Astrocyte of the spinal cord (primary cell): ENCODE results near the gene BCAS1.
A peak's percentile ranks its signal among the peaks of the same experiment; 100 is the strongest.

Experiments
- DNase-seq: peaks from one replicate; pipeline ENCODE4 v3.0.0; 2011; ENCODE audit warnings: low read depth, low spot score
- H3K4me3 ChIP-seq: 2 replicates; pipeline ENCODE4 v1.5.1; 2011; ENCODE audit warnings: low read depth, mild to moderate bottlenecking, low read length, moderate library complexity
- in situ Hi-C: cut with HindIII; loops from 2 replicates; pipeline ENCODE4 v1.10.0; 2017; ENCODE audit warnings: low sequenced_read_pairs
- TF ChIP-seq, protein P1 (sequence below): IDR thresholded peaks from 2 replicates; pipeline ENCODE4 v1.5.1; 2012; ENCODE audit warnings: low read depth, mild to moderate bottlenecking, low read length, inconsistent platforms

The BCAS1 gene

DNA sequence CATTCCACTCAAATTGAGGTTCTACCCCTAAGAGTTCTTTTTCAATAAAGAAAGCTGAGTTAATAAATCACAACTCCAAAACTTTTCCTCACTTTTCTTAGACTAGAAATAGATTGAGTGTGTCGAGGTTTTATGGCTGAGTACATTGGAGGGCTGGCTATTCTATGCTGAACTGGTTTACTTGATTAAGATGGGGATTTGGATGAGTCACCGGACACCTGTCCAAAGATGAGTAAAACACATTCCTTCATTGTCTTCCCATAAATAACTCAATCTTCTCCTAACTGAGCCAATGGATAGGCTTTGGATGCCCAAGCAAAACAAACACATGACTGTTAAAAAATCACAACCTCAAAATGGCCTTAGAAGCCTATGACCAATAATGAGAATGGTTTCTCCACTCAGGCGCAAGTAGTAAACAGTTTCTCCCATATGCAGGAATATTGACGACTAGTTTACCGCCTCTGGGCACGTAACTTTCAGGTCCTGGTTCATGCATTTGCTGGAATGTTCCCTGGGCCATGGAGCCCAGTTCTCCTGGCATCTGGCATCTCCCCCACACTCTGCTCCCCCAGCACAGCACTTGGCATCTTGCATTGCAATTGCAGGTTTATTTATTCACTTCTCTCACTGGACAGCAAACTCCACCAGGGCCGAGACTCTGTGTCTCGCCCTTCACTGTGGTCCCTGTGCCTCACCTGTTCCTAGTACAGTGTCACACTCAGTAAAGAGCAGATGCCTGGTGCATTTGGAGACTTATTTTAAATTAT lies 43.9 kb downstream of the BCAS1 start:
- no peak for DNase-seq
- in situ Hi-C loops = no loop called here
- H3K4me3 ChIP-seq = no peak overlapping the region
- TF ChIP-seq, protein P1, sequence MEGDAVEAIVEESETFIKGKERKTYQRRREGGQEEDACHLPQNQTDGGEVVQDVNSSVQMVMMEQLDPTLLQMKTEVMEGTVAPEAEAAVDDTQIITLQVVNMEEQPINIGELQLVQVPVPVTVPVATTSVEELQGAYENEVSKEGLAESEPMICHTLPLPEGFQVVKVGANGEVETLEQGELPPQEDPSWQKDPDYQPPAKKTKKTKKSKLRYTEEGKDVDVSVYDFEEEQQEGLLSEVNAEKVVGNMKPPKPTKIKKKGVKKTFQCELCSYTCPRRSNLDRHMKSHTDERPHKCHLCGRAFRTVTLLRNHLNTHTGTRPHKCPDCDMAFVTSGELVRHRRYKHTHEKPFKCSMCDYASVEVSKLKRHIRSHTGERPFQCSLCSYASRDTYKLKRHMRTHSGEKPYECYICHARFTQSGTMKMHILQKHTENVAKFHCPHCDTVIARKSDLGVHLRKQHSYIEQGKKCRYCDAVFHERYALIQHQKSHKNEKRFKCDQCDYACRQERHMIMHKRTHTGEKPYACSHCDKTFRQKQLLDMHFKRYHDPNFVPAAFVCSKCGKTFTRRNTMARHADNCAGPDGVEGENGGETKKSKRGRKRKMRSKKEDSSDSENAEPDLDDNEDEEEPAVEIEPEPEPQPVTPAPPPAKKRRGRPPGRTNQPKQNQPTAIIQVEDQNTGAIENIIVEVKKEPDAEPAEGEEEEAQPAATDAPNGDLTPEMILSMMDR = no peak

- in situ Hi-C loops = no loop called here
- DNase-seq = peak; percentile 69
Measured at GRCh38 chr20:54025251-54025771, 45.1 kb downstream of the BCAS1 start.

DNA sequence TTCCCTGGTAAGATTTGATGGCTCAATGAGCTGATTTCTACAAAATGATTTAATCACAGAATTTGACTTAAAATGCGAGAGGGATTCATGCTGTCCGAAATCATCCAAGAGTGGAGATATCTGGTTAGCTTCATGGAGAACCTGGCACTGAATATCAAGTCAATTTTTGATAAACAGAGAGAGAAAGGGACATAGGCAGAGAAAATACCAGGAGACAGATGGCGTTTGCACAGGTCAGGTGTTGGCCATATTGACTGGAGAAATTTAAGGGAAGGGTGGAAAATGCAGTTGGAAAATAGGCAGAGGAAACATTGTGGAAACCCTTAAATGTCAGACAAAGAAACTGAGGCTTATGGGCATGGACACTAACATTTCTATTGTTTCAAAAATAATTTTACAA lies 47.0 kb downstream of the BCAS1 start:
- H3K4me3 ChIP-seq = no peak overlapping the region
- TF ChIP-seq, protein P1 = no peak
- in situ Hi-C loops = no loop called here
- DNase-seq = no peak

More at GRCh38 chr20:54025251-54025771, 45.1 kb downstream of the BCAS1 start:
- TF ChIP-seq, protein P1 = no peak
- no peak overlapping the region for H3K4me3 ChIP-seq

DNA sequence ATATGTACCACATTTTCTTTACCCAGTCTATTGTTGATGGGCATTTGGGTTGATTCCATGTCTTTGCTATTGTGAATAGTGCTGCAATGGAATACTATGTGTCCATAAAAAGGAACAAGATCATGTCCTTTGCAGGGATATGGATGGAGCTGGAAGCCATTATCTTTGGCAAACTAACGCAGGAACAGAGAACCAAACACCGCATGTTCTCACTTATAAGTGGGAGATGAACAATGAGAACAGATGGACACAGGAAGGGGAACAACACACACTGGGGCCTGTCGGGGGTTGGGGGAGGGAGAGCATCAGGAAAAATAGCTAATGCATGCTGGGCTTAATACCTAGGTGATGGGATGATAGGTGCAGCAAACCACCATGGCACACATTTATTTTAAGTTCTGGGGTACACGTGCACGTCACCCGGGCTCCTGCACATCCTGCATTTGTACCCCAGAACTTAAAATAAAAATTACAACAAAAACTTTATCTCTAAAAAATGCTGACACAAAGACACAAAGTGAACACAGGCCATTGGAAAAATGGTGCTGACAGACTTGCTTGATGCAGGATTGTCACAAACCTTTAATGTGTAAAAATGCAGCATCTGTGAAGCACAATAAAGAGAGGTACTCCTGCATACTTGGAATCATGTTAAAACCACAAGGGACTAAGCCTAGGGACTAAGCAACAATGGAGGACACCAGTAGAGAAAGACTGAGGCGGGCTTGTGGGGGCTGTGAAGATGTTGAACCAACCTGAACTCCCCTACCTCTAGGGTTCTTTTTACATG lies 48.8 kb downstream of the BCAS1 start:
- TF ChIP-seq, protein P1 = no peak
- in situ Hi-C loops = no loop called here
- DNase-seq = no peak
- H3K4me3 ChIP-seq = no peak overlapping the region

DNA sequence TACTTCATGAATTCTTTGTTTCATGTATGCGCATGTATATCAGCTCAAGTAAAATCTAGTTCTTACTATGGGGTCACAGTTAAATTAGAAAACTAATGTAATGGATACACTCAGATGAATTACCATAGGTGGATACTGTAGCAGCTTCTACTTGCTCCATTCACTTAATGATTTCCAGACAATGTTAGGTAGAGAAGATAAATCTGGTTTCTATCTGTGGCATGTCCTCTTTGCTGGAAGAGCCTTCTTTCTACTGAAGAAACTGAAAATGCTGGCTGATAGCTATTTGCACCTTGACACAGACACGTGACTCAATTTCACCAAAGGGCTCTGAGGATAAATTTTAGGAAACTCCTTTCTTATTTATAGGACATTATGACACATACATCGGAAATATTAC lies 49.5 kb downstream of the BCAS1 start:
- in situ Hi-C loops = no loop called here
- TF ChIP-seq, protein P1 = no peak
- H3K4me3 ChIP-seq = no peak overlapping the region
- no peak for DNase-seq

- no peak overlapping the region for H3K4me3 ChIP-seq
Measured at GRCh38 chr20:54020348-54020747, 50.0 kb downstream of the BCAS1 start.

More at GRCh38 chr20:54020348-54020747, 50.0 kb downstream of the BCAS1 start:
- TF ChIP-seq, protein P1 = no peak
- in situ Hi-C loops = no loop called here
- no peak for DNase-seq
